HG02642 (cell line): ENCODE measurements around the gene ZC2HC1C.
A peak's percentile ranks its signal among the peaks of the same experiment; 100 is the strongest.
"Not testable (repeated sequence)": the region's sequence is repeated elsewhere in the genome, so short reads cannot be mapped to it uniquely, and the experiment has no call there.

Experiments used
- ATAC-seq: cut with Tn5 transposase; IDR thresholded peaks from one replicate; pipeline ENCODE4 v1.9.1; 2021; ENCODE audit warnings: mild to moderate bottlenecking; ENCODE audit not compliant: unreplicated experiment, poor library complexity

The ZC2HC1C gene

GRCh38 chr14:75053396-75054291, 15.8 kb upstream of the ZC2HC1C start:
- ATAC-seq = no peak

- ATAC-seq = no peak
Observed at GRCh38 chr14:75054421-75054820, 15.0 kb upstream of the ZC2HC1C start.

GRCh38 chr14:75059642-75060041, 9.8 kb upstream of the ZC2HC1C start:
- ATAC-seq = no peak

- ATAC-seq = no peak
Observed at GRCh38 chr14:75060420-75060819, 9.0 kb upstream of the ZC2HC1C start.

- no peak for ATAC-seq
Observed at GRCh38 chr14:75063013-75063412, 6.4 kb upstream of the ZC2HC1C start.

GRCh38 chr14:75063491-75064204, 5.8 kb upstream of the ZC2HC1C start, which contains the start of gene ACYP1:
TSS of gene ACYP1 (minus strand) at chr14:75064024. CDS start at chr14:75063553, 471 bp downstream.
- ATAC-seq = peak; percentile 98

- no peak for ATAC-seq
Observed at GRCh38 chr14:75064205-75064567, 5.3 kb upstream of the ZC2HC1C start.

GRCh38 chr14:75066691-75067090, 2.8 kb upstream of the ZC2HC1C start:
- no peak for ATAC-seq

- no peak for ATAC-seq
Observed at GRCh38 chr14:75067212-75067611, 2.2 kb upstream of the ZC2HC1C start.

- ATAC-seq = not testable (repeated sequence)
Observed at GRCh38 chr14:75067765-75068164, 1.7 kb upstream of the ZC2HC1C start.

- ATAC-seq = no peak
Observed at GRCh38 chr14:75068294-75069120, 934 bp upstream of the ZC2HC1C start.

GRCh38 chr14:75069811-75070145, 337 bp downstream of the ZC2HC1C start:
- no peak for ATAC-seq

GRCh38 chr14:75070383-75070782, 942 bp downstream of the ZC2HC1C start:
- no peak for ATAC-seq

GRCh38 chr14:75077794-75078193, 8.4 kb downstream of the ZC2HC1C start:
- ATAC-seq = no peak

- no peak for ATAC-seq
Observed at GRCh38 chr14:75079521-75079920, 10.1 kb downstream of the ZC2HC1C start.

GRCh38 chr14:75081660-75082229, 12.3 kb downstream of the ZC2HC1C start:
- no peak for ATAC-seq

GRCh38 chr14:75083271-75083670, 13.8 kb downstream of the ZC2HC1C start:
- no peak for ATAC-seq

GRCh38 chr14:75084513-75084912, 15.1 kb downstream of the ZC2HC1C start:
- ATAC-seq = no peak

- no peak for ATAC-seq
Observed at GRCh38 chr14:75088153-75088552, 18.7 kb downstream of the ZC2HC1C start.

- no peak for ATAC-seq
Observed at GRCh38 chr14:75088566-75089373, 19.3 kb downstream of the ZC2HC1C start.
